Neutrophil (primary cell): ENCODE data around the gene PTH2R.
"Not testable (repeated sequence)": the region's sequence is repeated elsewhere in the genome, so short reads cannot be mapped to it uniquely, and the experiment has no call there.

Source experiments
- H3K27ac ChIP-seq: fragments of 200-600 bp; sonication (generic); 2 replicates; pipeline ENCODE4 v1.5.1; 2016; ENCODE audit warnings: mild to moderate bottlenecking, moderate library complexity
- H3K27me3 ChIP-seq: fragments of 200-600 bp; sonication (generic); 2 replicates; pipeline ENCODE4 v1.6.0; 2016; ENCODE audit warnings: mild to moderate bottlenecking
- H3K36me3 ChIP-seq: fragments of 200-600 bp; sonication (generic); 2 replicates; pipeline ENCODE4 v1.5.1; 2017
- H3K4me1 ChIP-seq, 2 experiments: fragments of 200-600 bp in 1 of 2; sonication (generic) in 1 of 2; 1 replicate in 1 of 2; 2 replicates in 1 of 2; pipeline versions ENCODE4 v1.5.1 to v1.6.1; 2013 to 2016; ENCODE audit warnings: low read depth in 1 of 2, low read length in 1 of 2, mild to moderate bottlenecking in 1 of 2, moderate library complexity in 1 of 2; ENCODE audit not compliant: control insufficient read depth in 1 of 2, insufficient read depth in 1 of 2
- H3K4me3 ChIP-seq, 2 experiments: fragments of 200-600 bp in 1 of 2; sonication (generic) in 1 of 2; 1 replicate in 1 of 2; 2 replicates in 1 of 2; pipeline ENCODE4 v1.5.1; 2013 to 2016; ENCODE audit warnings: low read depth in 1 of 2, low read length in 1 of 2, mild to moderate bottlenecking in 1 of 2, moderate library complexity in 1 of 2
- H3K9me3 ChIP-seq: fragments of 200-600 bp; sonication (generic); 2 replicates; pipeline ENCODE4 v1.5.1; 2016
- CTCF ChIP-seq: fragments of 200-600 bp; sonication (generic); IDR thresholded peaks from 2 replicates; pipeline ENCODE4 v1.5.1; 2016; ENCODE audit warnings: antibody characterized with exemption

The PTH2R gene

GRCh38 chr2:208384637-208385036 lies 22.0 kb upstream of the PTH2R start:
- no peaks in the 10 kb centered on the region for H3K36me3 ChIP-seq
- no peaks in the 10 kb centered on the region for H3K9me3 ChIP-seq
- no peak overlapping the region for H3K4me3 ChIP-seq
- no peak for TF ChIP-seq CTCF
- no peaks in the 10 kb centered on the region for H3K4me1 ChIP-seq
- no peaks in the 10 kb centered on the region for H3K27me3 ChIP-seq
- H3K27ac ChIP-seq: no peak overlapping the region

GRCh38 chr2:208386541-208386940 lies 20.1 kb upstream of the PTH2R start:
- H3K4me3 ChIP-seq: no peak overlapping the region
- no peaks in the 10 kb centered on the region for H3K27me3 ChIP-seq
- no peaks in the 10 kb centered on the region for H3K4me1 ChIP-seq
- H3K9me3 ChIP-seq: no peaks in the 10 kb centered on the region
- TF ChIP-seq CTCF: no peak
- no peak overlapping the region for H3K27ac ChIP-seq
- no peaks in the 10 kb centered on the region for H3K36me3 ChIP-seq

GRCh38 chr2:208389940-208390339 lies 16.7 kb upstream of the PTH2R start:
- H3K27me3 ChIP-seq: no peaks in the 10 kb centered on the region
- H3K4me3 ChIP-seq: no peak overlapping the region
- H3K36me3 ChIP-seq: no peaks in the 10 kb centered on the region
- H3K9me3 ChIP-seq: peaks cover 6% of the 10 kb centered on the region
- no peak for TF ChIP-seq CTCF
- H3K27ac ChIP-seq: no peak overlapping the region
- H3K4me1 ChIP-seq: no peaks in the 10 kb centered on the region

GRCh38 chr2:208392300-208392699 lies 14.3 kb upstream of the PTH2R start:
- no peaks in the 10 kb centered on the region for H3K36me3 ChIP-seq
- peaks cover 6% of the 10 kb centered on the region for H3K9me3 ChIP-seq
- H3K4me1 ChIP-seq: peaks cover 0 to 2% of the 10 kb centered on the region in 2 experiments
- H3K4me3 ChIP-seq: no peak overlapping the region
- no peak for TF ChIP-seq CTCF
- H3K27me3 ChIP-seq: no peaks in the 10 kb centered on the region
- no peak overlapping the region for H3K27ac ChIP-seq

- H3K27me3 ChIP-seq, H3K4me3 ChIP-seq, H3K36me3 ChIP-seq, H3K9me3 ChIP-seq, H3K27ac ChIP-seq, H3K4me1 ChIP-seq: not testable (repeated sequence)
Measured at GRCh38 chr2:208396796-208397195, 9.8 kb upstream of the PTH2R start.

GRCh38 chr2:208399201-208399600 lies 7.4 kb upstream of the PTH2R start:
- no peak for TF ChIP-seq CTCF
- Histone ChIP-seq H3K36me3 (no peaks in the 10 kb centered on the region), H3K9me3 (no peaks in the 10 kb centered on the region), H3K27ac (no peak overlapping the region), H3K27me3 (peaks cover 29% of the 10 kb centered on the region), H3K4me3 (no peak overlapping the region), H3K4me1 (peaks cover 0 to 2% of the 10 kb centered on the region in 2 experiments)
